Colonic mucosa (tissue), 4 donors: ENCODE data around the gene CEP131. TPM values are rescaled to one million over a fixed set of nuclear protein-coding genes. Genes with fewer than 3 reads are reported as not detected.

Source experiments
- DNase-seq: peaks from one replicate; pipeline ENCODE4 v3.0.0-alpha.2; 2020
- H3K27ac ChIP-seq: fragments of 200-600 bp; one replicate; pipeline ENCODE4 v1.8.0; 2021
- H3K27me3 ChIP-seq: fragments of 200-600 bp; one replicate; pipeline ENCODE4 v1.8.0; 2021
- H3K36me3 ChIP-seq: fragments of 200-600 bp; one replicate; pipeline ENCODE4 v1.8.0; 2021
- H3K4me1 ChIP-seq: fragments of 200-600 bp; one replicate; pipeline ENCODE4 v1.8.0; 2021; ENCODE audit warnings: mild to moderate bottlenecking
- H3K4me3 ChIP-seq: fragments of 200-600 bp; one replicate; pipeline ENCODE4 v1.8.0; 2021
- H3K9ac ChIP-seq, 2 donors: one replicate each; pipeline ENCODE4 v1.7.0; 2013; ENCODE audit warnings: control low read depth in 2 of 2, low read depth in 2 of 2, low read length in 2 of 2
- H3K9me3 ChIP-seq: fragments of 200-600 bp; one replicate; pipeline ENCODE4 v1.8.0; 2021
- CTCF ChIP-seq: fragments of 200-600 bp; IDR thresholded peaks from one replicate; pipeline ENCODE4 v1.8.0; 2022; ENCODE audit warnings: antibody characterized with exemption, mild to moderate bottlenecking
- intact Hi-C: fragments of 100-400 bp; cut with DNase I; formaldehyde crosslinking; loops from one replicate; pipeline ENCODE4 v1.14.1; 2022
- total RNA-seq, 2 donors: library from RNA; stranded (reverse); fragmentation: NEBNext Ultra II Directional in 1 of 2; extraction: Animal tissue kit (Norgen Biotek cat#: 25700) in 1 of 2; gene quantifications; one replicate each; pipeline ENCODE4 v1.2.1, GENCODE V29; 2021
- donor health status: healthy.
- donor health status: DM: no; HTN: no; CAD: no.
- donor health status: DM: no; HTN: no; CAD: no.

The CEP131 gene
- total RNA-seq, 2 donors from 2014 or later = 4.3 to 15.0 TPM

GRCh38 chr17:81194941-81195901 lies 27.5 kb downstream of the CEP131 start:
- Histone ChIP-seq H3K9ac (no peak overlapping the region), H3K4me1 (no peaks in the 10 kb centered on the region), H3K27ac (no peak overlapping the region), H3K4me3 (no peak overlapping the region), H3K36me3 (no peaks in the 10 kb centered on the region), H3K27me3 (no peaks in the 10 kb centered on the region), H3K9me3 (no peaks in the 10 kb centered on the region)
- DNase-seq = no peak
- intact Hi-C loops = no loop called here
- TF ChIP-seq CTCF = no peak

- H3K27me3 ChIP-seq = no peaks in the 10 kb centered on the region
- TF ChIP-seq CTCF = no peak
- no peak overlapping the region for H3K9ac ChIP-seq
- intact Hi-C loops = no loop called here
- H3K27ac ChIP-seq = no peak overlapping the region
- no peaks in the 10 kb centered on the region for H3K36me3 ChIP-seq
- H3K4me3 ChIP-seq = no peak overlapping the region
- H3K9me3 ChIP-seq = no peaks in the 10 kb centered on the region
- no peaks in the 10 kb centered on the region for H3K4me1 ChIP-seq
- DNase-seq = no peak
Observed at GRCh38 chr17:81194225-81194760, 28.5 kb downstream of the CEP131 start.

- Histone ChIP-seq H3K9ac (no peak overlapping the region), H3K4me1 (no peaks in the 10 kb centered on the region), H3K27ac (no peak overlapping the region), H3K36me3 (no peaks in the 10 kb centered on the region), H3K9me3 (no peaks in the 10 kb centered on the region), H3K27me3 (no peaks in the 10 kb centered on the region), H3K4me3 (no peak overlapping the region)
- intact Hi-C loops = no loop called here
- no peak for DNase-seq
- no peak for TF ChIP-seq CTCF
Observed at GRCh38 chr17:81193470-81194224, 29.1 kb downstream of the CEP131 start.

GRCh38 chr17:81193051-81193410 lies 29.7 kb downstream of the CEP131 start:
- no peaks in the 10 kb centered on the region for H3K4me1 ChIP-seq
- no peak overlapping the region for H3K4me3 ChIP-seq
- H3K36me3 ChIP-seq = no peaks in the 10 kb centered on the region
- intact Hi-C loops = no loop called here
- H3K27me3 ChIP-seq = no peaks in the 10 kb centered on the region
- no peaks in the 10 kb centered on the region for H3K9me3 ChIP-seq
- TF ChIP-seq CTCF = no peak
- no peak for DNase-seq
- H3K9ac ChIP-seq = no peak overlapping the region
- H3K27ac ChIP-seq = no peak overlapping the region

GRCh38 chr17:81192386-81193050 lies 30.2 kb downstream of the CEP131 start:
- no peak overlapping the region for H3K9ac ChIP-seq
- no peak for TF ChIP-seq CTCF
- no peak overlapping the region for H3K27ac ChIP-seq
- H3K36me3 ChIP-seq = no peaks in the 10 kb centered on the region
- no peak overlapping the region for H3K4me3 ChIP-seq
- intact Hi-C loops = no loop called here
- H3K27me3 ChIP-seq = no peaks in the 10 kb centered on the region
- H3K9me3 ChIP-seq = no peaks in the 10 kb centered on the region
- no peak for DNase-seq
- H3K4me1 ChIP-seq = no peaks in the 10 kb centered on the region
